Mesothelial cell of epicardium (in vitro differentiated cells): Measurements from ENCODE around the gene PRR9. TPM values are rescaled to one million over a fixed set of nuclear protein-coding genes. Genes with fewer than 3 reads are reported as not detected.

Experiments
- DNase-seq, 2 experiments: peaks; one replicate each; pipeline ENCODE4 v3.0.0; 2021; ENCODE audit warnings: low spot score in 2 of 2; ENCODE audit not compliant: unreplicated experiment in 2 of 2
- H3K27ac Mint-ChIP-seq: 2 replicates; pipeline ENCODE4 v1.8.0; 2021; ENCODE audit warnings: mixed read lengths
- H3K27me3 Mint-ChIP-seq: 2 replicates; pipeline ENCODE4 v1.8.0; 2021; ENCODE audit warnings: low read depth, mixed read lengths
- H3K36me3 Mint-ChIP-seq: 2 replicates; pipeline ENCODE4 v1.8.0; 2021; ENCODE audit warnings: mixed read lengths
- H3K4me1 Mint-ChIP-seq: 2 replicates; pipeline ENCODE4 v1.8.0; 2021; ENCODE audit warnings: mixed read lengths
- H3K4me3 Mint-ChIP-seq: 2 replicates; pipeline ENCODE4 v1.8.0; 2021; ENCODE audit warnings: mild to moderate bottlenecking, moderate library complexity, mixed read lengths
- H3K9me3 Mint-ChIP-seq: 2 replicates; pipeline ENCODE4 v1.8.0; 2021; ENCODE audit warnings: mixed read lengths
- CTCF ChIP-seq: fragments of 200-600 bp; sonication (generic); IDR thresholded peaks from one replicate; pipeline ENCODE4 v1.5.0; 2021; ENCODE audit warnings: antibody characterized with exemption; ENCODE audit not compliant: unreplicated experiment
- total RNA-seq: library from RNA; stranded (reverse); gene quantifications from 3 replicates; pipeline ENCODE4 v1.2.1, GENCODE V29; 2021

The PRR9 gene
- total RNA-seq, 1 donor from 2014 or later = not detected

GRCh38 chr1:153253693-153254092 lies 36.3 kb downstream of the PRR9 start:
- Mint-ChIP-seq H3K36me3 (no peaks in the 10 kb centered on the region), H3K9me3 (no peaks in the 10 kb centered on the region), H3K4me1 (no peaks in the 10 kb centered on the region), H3K4me3 (no peak overlapping the region), H3K27me3 (peaks cover 73% of the 10 kb centered on the region), H3K27ac (no peak overlapping the region)
- DNase-seq = no peak
- no peak for TF ChIP-seq CTCF

- no peaks in the 10 kb centered on the region for H3K36me3 Mint-ChIP-seq
- peaks cover 1% of the 10 kb centered on the region for H3K9me3 Mint-ChIP-seq
- TF ChIP-seq CTCF = no peak
- no peak within 1 kb of the TSS for H3K27ac Mint-ChIP-seq
- peak within 1 kb of the TSS; percentile 64 for H3K4me3 Mint-ChIP-seq
- H3K27me3 Mint-ChIP-seq = peaks cover 81% of the 10 kb centered on the region
- no peak for DNase-seq
- peaks cover 5% of the 10 kb centered on the region for H3K4me1 Mint-ChIP-seq
Observed at GRCh38 chr1:153259387-153259786, 42.0 kb downstream of the PRR9 start, which contains the start of gene LORICRIN. TSS of gene LORICRIN (plus strand) at chr1:153259687. CDS start at chr1:153260950, 1,263 bp downstream.

- peaks cover 4% of the 10 kb centered on the region for H3K9me3 Mint-ChIP-seq
- DNase-seq = peak; percentile 22 to 51
- no peak for TF ChIP-seq CTCF
- no peaks in the 10 kb centered on the region for H3K36me3 Mint-ChIP-seq
- H3K4me1 Mint-ChIP-seq = peaks cover 5% of the 10 kb centered on the region
- peak overlapping the region; percentile 64 for H3K4me3 Mint-ChIP-seq
- H3K27ac Mint-ChIP-seq = no peak overlapping the region
- peaks cover 82% of the 10 kb centered on the region for H3K27me3 Mint-ChIP-seq
Observed at GRCh38 chr1:153260585-153261280, 43.3 kb downstream of the PRR9 start.

- H3K9me3 Mint-ChIP-seq = peaks cover 4% of the 10 kb centered on the region
- peak overlapping the region; percentile 60 for H3K4me3 Mint-ChIP-seq
- TF ChIP-seq CTCF = no peak
- peaks cover 84% of the 10 kb centered on the region for H3K27me3 Mint-ChIP-seq
- peaks cover 5% of the 10 kb centered on the region for H3K4me1 Mint-ChIP-seq
- no peaks in the 10 kb centered on the region for H3K36me3 Mint-ChIP-seq
- DNase-seq = peak; percentile 31 to 52
- no peak overlapping the region for H3K27ac Mint-ChIP-seq
Observed at GRCh38 chr1:153261281-153262069, 44.1 kb downstream of the PRR9 start.

- H3K27me3 Mint-ChIP-seq = peaks cover 89% of the 10 kb centered on the region
- H3K36me3 Mint-ChIP-seq = no peaks in the 10 kb centered on the region
- peaks cover 5% of the 10 kb centered on the region for H3K4me1 Mint-ChIP-seq
- H3K9me3 Mint-ChIP-seq = peaks cover 8% of the 10 kb centered on the region
- peak overlapping the region; percentile 60 for H3K4me3 Mint-ChIP-seq
- no peak for TF ChIP-seq CTCF
- DNase-seq = no peak
- no peak overlapping the region for H3K27ac Mint-ChIP-seq
Observed at GRCh38 chr1:153262070-153262366, 44.6 kb downstream of the PRR9 start.
